Gastrocnemius medialis (tissue), 4 donors: ENCODE measurements around the gene NCMAP.

Source experiments
- CTCF ChIP-seq, 5 experiments: fragments of 450-650 bp in 3 of 5; fragments of 200-600 bp in 2 of 5; sonication (generic) in 2 of 5; IDR thresholded peaks in 4 of 5; conservative IDR thresholded peaks in 1 of 5; 1 replicate in 4 of 5; 2 replicates in 1 of 5; pipeline ENCODE4 v1.5.1; 2016 to 2019; ENCODE audit warnings: antibody characterized with exemption in 5 of 5, mild to moderate bottlenecking in 3 of 5, moderate library complexity in 3 of 5
- POLR2A ChIP-seq, 2 donors: fragments of 450-650 bp; IDR thresholded peaks; one replicate each; pipeline ENCODE4 v1.6.1; 2017; ENCODE audit warnings: antibody characterized with exemption in 2 of 2, mild to moderate bottlenecking in 2 of 2, moderate library complexity in 2 of 2

DNA sequence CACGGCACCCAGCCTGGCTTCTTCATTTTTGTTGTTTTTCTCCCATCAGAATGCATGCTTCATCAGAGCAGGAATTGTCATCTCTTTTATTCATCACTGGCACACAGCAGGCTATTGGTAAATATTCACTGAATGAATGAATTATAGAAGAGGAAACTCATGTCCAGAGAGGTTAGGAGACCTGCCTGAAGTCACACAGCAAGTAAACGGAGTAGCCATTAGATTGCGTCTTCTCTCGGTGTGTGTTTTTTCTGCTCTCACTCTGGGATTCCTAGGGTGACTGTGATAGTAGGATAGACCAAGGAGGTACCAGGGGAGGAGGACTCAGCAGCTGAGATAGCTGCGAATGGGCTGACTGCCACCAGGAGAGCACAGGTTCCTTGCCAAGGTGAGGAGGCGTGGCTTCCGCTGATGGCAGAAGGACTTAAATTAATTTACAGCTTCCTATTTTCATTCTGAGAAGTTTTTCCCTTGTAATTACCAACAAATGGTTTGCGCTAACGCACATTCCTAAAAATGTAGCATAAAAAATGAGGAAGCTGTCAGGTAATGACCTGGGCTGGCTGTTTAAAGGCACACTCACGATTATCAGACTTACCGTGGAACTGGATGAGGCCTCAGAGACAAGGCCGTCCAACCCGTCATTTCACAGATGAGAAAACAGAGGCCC, 4.5 kb upstream of the NCMAP start:
- TF ChIP-seq CTCF (IDR thresholded peaks at IDR 0.05 in 4 of 5, conservative IDR thresholded peaks at IDR 0.05 in 1 of 5) (no peak), POLR2A (IDR thresholded peaks at IDR 0.05) (no peak)
